Left ventricle myocardium inferior (tissue), 1 donor: ENCODE measurements around the gene SLC29A2. TPM values are rescaled to one million over a fixed set of nuclear protein-coding genes. Genes with fewer than 3 reads are reported as not detected.
A peak's percentile ranks its signal among the peaks of the same experiment; 100 is the strongest.

Experiments used
- DNase-seq: peaks from one replicate; pipeline ENCODE4 v3.0.0-alpha.2; 2020
- H3K27ac ChIP-seq: fragments of 200-600 bp; replicated peaks from 2 replicates; pipeline ENCODE4 v1.8.0; 2021
- H3K27me3 ChIP-seq: fragments of 200-600 bp; 2 replicates; pipeline ENCODE4 v1.8.0; 2021; ENCODE audit warnings: low read depth
- H3K36me3 ChIP-seq: fragments of 200-600 bp; 2 replicates; pipeline ENCODE4 v1.8.0; 2021
- H3K4me1 ChIP-seq: fragments of 200-600 bp; 2 replicates; pipeline ENCODE4 v1.8.0; 2021
- H3K4me3 ChIP-seq: fragments of 200-600 bp; 2 replicates; pipeline ENCODE4 v1.8.0; 2021; ENCODE audit warnings: mild to moderate bottlenecking, moderate library complexity
- H3K9me3 ChIP-seq: fragments of 200-600 bp; replicated peaks from 2 replicates; pipeline ENCODE4 v1.8.0; 2021
- intact Hi-C: fragments of 100-400 bp; cut with micrococcal nuclease; formaldehyde crosslinking; loops from one replicate; pipeline ENCODE4 v1.11.0; 2022
- total RNA-seq: library from RNA; stranded (reverse); fragmentation: NEBNext Ultra II Directional; extraction: Animal tissue kit (Norgen Biotek cat#: 25700); gene quantifications from one replicate; pipeline ENCODE4 v1.2.1, GENCODE V29; 2021
- TF ChIP-seq, protein P1 (sequence below): fragments of 200-600 bp; IDR thresholded peaks from 2 replicates; pipeline ENCODE4 v1.8.0; 2021; ENCODE audit warnings: antibody characterized with exemption, mild to moderate bottlenecking, borderline replicate concordance
- donor health status: DM: no; HTN: yes; CAD: no; lungs with severe emphysema.

The SLC29A2 gene
- total RNA-seq, 1 donor from 2014 or later: 14.6 TPM

DNA sequence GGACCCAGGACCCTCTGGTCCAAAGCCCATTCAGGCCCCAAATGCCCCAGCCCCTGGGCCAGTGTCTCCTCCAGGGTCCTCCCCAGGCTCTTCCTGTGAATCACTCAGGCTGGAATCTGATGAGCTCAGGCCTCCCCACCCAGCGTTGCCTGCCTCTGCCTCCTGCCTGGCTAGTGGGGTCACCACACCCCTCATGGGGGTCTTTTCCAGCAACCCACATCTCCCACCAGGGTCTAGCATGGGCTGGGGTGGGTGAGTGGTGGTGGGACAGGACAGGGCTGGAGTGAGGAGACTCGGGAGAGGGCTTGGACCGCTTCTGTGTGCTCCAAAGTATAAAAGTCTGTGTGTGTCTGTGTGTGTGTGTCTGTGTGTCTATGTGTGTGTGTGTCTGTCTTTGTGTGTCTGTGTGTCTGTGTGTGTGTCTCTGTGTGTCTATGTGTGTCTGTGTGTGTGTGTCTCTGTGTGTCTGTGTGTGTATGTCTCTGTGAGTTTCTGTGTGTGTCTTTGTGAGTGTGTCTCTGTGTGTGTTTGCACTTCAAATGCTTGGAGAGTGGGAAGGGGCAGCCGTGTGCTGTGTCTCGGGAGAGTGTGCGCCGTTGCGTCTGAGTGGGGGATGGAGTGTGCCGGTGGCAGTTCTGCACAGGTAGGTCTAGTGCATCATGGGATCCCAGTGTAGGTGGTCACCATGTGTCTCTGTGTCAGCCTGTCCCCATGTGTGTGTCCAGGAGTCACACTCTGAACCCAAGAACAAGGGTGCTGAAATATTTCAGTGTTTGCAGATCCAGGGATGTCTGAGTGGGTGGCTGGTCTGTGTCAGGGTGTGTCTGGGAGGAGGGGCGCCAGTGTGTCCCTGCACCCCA, 44.2 kb downstream of the SLC29A2 start:
- intact Hi-C loops: no loop called here
- TF ChIP-seq, protein P1, sequence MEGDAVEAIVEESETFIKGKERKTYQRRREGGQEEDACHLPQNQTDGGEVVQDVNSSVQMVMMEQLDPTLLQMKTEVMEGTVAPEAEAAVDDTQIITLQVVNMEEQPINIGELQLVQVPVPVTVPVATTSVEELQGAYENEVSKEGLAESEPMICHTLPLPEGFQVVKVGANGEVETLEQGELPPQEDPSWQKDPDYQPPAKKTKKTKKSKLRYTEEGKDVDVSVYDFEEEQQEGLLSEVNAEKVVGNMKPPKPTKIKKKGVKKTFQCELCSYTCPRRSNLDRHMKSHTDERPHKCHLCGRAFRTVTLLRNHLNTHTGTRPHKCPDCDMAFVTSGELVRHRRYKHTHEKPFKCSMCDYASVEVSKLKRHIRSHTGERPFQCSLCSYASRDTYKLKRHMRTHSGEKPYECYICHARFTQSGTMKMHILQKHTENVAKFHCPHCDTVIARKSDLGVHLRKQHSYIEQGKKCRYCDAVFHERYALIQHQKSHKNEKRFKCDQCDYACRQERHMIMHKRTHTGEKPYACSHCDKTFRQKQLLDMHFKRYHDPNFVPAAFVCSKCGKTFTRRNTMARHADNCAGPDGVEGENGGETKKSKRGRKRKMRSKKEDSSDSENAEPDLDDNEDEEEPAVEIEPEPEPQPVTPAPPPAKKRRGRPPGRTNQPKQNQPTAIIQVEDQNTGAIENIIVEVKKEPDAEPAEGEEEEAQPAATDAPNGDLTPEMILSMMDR: no peak
- Histone ChIP-seq H3K27ac (peak overlapping the region; percentile 87), H3K4me1 (peaks cover 42% of the 10 kb centered on the region), H3K4me3 (peak overlapping the region; percentile 3), H3K9me3 (no peaks in the 10 kb centered on the region), H3K36me3 (peaks cover 2% of the 10 kb centered on the region), H3K27me3 (no peaks in the 10 kb centered on the region)
- no peak for DNase-seq

DNA sequence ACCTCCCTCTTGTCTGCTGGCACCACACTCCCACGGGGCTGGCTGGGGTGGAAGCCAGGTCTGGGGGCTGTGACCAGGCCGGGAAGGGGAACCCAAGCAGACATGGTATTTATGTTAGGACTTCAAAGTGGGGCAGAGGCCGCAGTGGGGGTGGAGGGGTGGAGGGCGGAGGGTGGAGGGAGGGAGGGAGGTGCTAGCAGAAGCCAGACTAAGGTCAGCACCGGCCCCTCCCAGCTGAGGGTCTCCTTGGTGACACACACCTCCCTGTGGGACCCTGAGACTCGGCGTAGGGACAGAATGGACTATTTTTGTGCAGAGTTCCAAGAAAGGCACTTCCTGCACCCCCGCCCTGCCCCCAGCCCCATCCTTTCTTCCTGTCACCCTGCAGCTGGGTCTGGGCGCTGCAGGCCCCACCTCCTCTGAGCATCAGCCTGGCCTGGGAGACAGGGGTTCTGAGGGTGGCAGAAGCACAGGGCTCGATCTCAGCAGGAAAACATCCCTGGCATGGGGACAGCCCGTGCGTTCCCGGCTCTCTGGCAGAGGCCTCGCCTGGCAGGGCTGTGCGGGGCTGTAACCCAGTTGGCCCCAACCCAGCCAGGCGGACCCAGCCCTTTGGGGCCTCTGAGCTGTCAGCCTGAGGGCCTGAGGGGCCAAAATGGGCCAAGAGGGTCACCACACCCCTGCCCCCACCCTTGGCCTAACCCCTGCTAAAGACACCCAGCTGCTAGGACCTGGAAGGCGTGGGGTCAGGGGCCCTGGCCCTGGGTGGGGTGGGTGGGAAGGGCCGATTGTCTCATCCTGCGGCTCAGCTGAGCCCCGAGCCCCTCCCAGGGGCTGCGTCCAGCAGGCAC, 45.1 kb downstream of the SLC29A2 start:
- Histone ChIP-seq H3K4me3 (peak overlapping the region; percentile 3), H3K27ac (peak overlapping the region; percentile 87), H3K27me3 (no peaks in the 10 kb centered on the region), H3K4me1 (peaks cover 51% of the 10 kb centered on the region), H3K36me3 (no peaks in the 10 kb centered on the region), H3K9me3 (no peaks in the 10 kb centered on the region)
- TF ChIP-seq, protein P1: no peak
- peak; percentile 80 for DNase-seq
- intact Hi-C loops: no loop called here

- Histone ChIP-seq H3K27ac (peak overlapping the region; percentile 87), H3K36me3 (no peaks in the 10 kb centered on the region)
- no peak for DNase-seq
Observed at GRCh38 chr11:66325263-66325671, 46.3 kb downstream of the SLC29A2 start.

GRCh38 chr11:66324664-66325063, 46.9 kb downstream of the SLC29A2 start:
- Histone ChIP-seq H3K27me3 (no peaks in the 10 kb centered on the region), H3K4me3 (no peak overlapping the region), H3K9me3 (no peaks in the 10 kb centered on the region), H3K36me3 (no peaks in the 10 kb centered on the region), H3K4me1 (peaks cover 52% of the 10 kb centered on the region), H3K27ac (no peak overlapping the region)
- TF ChIP-seq, protein P1: no peak
- no peak for DNase-seq
- intact Hi-C loops: no loop called here

More at GRCh38 chr11:66325263-66325671, 46.3 kb downstream of the SLC29A2 start:
- intact Hi-C loops: no loop called here
- TF ChIP-seq, protein P1: no peak
- Histone ChIP-seq H3K4me3 (no peak overlapping the region), H3K4me1 (peaks cover 52% of the 10 kb centered on the region), H3K9me3 (no peaks in the 10 kb centered on the region), H3K27me3 (no peaks in the 10 kb centered on the region)

GRCh38 chr11:66323684-66324083, 47.9 kb downstream of the SLC29A2 start:
- TF ChIP-seq, protein P1: no peak
- Histone ChIP-seq H3K27ac (no peak overlapping the region), H3K4me3 (no peak overlapping the region), H3K9me3 (no peaks in the 10 kb centered on the region), H3K27me3 (no peaks in the 10 kb centered on the region), H3K36me3 (no peaks in the 10 kb centered on the region), H3K4me1 (peaks cover 51% of the 10 kb centered on the region)
- intact Hi-C loops: no loop called here
- DNase-seq: no peak
